Measurements from ENCODE around the gene ATG14.
"Not testable (repeated sequence)": the region's sequence is repeated elsewhere in the genome, so short reads cannot be mapped to it uniquely, and the experiment has no call there.

The ATG14 gene

GRCh38 chr14:55387121-55387520 is 24.5 kb downstream of the ATG14 start:
- DNase-seq (ENCODE audit: low read depth in 4 of 4, low spot score in 1 of 4) = no peak

- no peak for DNase-seq (ENCODE audit: low read depth in 4 of 4, low spot score in 1 of 4)
Measured at GRCh38 chr14:55386037-55386808, 25.4 kb downstream of the ATG14 start.

DNA sequence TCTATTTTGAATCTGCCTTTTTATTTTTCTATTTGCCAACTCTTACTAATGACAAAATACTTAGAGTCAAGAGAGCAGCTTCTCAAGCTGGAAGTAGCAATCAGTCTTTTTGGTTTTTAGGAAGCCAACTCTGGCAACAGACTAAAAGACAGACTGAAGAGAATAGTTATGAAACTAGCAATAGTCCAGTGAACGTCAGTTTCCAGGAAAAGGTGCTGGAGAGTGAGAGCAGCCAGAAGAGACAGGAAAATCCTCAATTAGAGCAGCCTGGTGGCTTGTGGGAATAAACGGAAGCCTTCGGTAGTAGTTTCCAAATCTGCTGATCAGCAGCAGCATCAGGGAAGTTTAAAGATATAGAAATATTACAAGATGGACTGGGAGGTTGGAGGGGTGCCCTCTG is 27.1 kb downstream of the ATG14 start:
- no peak for DNase-seq (ENCODE audit: low read depth in 4 of 4, low spot score in 1 of 4)

DNA sequence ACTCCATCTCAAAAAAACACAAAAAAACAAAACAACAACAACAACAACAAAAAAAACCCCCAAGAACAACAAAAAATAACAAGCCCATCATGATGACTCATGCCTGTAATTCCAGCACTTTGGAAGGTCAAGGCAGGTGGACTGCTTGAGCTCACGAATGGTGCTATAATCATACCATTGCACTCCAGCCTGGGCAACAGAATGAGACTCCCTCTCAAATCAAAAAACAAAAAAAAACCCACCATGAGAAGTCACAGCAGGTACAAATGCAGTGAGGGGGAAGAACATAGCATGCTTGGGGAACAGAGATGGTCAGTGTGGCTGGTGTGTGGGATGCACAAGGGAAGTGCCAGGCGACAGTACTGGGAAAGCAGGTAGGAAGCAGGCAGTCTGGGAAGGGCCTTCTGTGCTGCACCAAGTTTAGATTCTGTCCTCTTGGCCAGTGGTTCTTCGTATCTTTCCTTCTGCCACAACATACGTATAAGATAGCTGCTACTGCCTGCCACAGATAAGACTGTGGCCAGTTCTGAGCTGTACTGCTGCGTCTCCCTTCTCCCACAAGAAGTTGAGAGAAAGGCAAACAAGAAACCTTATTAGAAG is 28.0 kb downstream of the ATG14 start:
- no peak for DNase-seq (ENCODE audit: low read depth in 4 of 4, low spot score in 1 of 4)

DNA sequence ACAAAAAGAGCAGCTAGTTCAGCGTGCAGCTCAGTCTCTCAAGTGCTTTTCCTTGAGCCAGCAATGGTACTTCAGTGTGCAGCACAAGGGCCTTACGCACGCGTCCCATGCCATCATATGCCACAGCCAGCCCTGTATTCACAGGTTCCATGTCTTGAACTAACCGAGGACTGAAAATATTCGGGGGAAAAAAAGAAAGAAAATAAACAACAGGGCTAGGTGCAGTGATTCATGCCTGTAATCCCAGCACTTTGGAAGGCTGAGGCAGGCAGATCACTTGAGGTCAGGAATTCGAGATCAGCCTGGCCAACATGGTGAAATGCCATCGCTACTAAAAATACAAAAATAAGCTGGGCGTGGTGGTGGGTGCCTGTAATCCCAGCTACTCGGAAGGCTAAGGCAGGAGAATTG is 28.6 kb downstream of the ATG14 start:
- DNase-seq (ENCODE audit: low read depth in 4 of 4, low spot score in 1 of 4) = not testable (repeated sequence)

DNA sequence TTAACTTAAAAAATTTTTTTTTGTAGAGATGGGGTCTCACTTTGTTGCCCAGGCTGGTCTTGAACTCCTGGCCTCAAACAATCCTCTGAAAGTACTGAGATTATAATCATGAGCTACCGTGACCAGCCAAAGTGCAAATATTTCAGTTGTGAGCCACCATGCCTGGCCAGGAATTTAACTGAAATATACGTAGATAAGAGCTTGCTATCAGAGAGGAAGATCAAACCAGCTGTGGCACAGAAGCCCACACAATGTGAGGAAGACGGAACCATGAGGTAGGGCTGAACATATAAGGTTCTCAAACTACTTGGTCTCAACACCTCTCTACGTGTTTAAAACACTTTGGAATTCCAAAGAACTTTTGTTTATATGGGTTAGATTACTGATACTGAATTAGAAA is 29.1 kb downstream of the ATG14 start:
- no peak for DNase-seq (ENCODE audit: low read depth in 4 of 4, low spot score in 1 of 4)

DNA sequence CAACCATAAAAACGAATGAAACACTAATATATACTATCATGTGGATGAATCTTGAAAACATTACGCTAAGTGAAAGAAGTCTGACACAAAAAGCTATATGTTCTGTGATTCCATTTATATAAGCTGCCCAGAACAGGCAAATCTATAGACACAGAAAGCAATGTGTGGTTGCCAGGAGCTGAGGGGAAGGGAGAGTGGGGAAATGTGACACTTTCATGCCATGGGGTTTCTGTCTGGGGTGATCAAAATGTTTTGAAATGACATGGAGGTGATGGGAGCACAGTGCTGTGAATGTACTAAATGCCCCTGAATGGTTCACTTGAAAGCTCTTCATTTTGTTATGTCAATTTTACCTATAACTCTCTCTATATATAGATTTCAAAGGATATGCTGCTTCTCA is 30.1 kb downstream of the ATG14 start:
- no peak for DNase-seq (ENCODE audit: low read depth in 4 of 4, low spot score in 1 of 4)

GRCh38 chr14:55381040-55381439 is 30.6 kb downstream of the ATG14 start:
- no peak for DNase-seq (ENCODE audit: low read depth in 4 of 4, low spot score in 1 of 4)

GRCh38 chr14:55377236-55377635 is 34.4 kb downstream of the ATG14 start:
- no peak for DNase-seq (ENCODE audit: low read depth in 4 of 4, low spot score in 1 of 4)

GRCh38 chr14:55374771-55375170 is 36.9 kb downstream of the ATG14 start:
- DNase-seq (ENCODE audit: low read depth in 4 of 4, low spot score in 1 of 4) = no peak

- no peak for DNase-seq (ENCODE audit: low read depth in 4 of 4, low spot score in 1 of 4)
Measured at GRCh38 chr14:55373784-55374705, 37.6 kb downstream of the ATG14 start.

DNA sequence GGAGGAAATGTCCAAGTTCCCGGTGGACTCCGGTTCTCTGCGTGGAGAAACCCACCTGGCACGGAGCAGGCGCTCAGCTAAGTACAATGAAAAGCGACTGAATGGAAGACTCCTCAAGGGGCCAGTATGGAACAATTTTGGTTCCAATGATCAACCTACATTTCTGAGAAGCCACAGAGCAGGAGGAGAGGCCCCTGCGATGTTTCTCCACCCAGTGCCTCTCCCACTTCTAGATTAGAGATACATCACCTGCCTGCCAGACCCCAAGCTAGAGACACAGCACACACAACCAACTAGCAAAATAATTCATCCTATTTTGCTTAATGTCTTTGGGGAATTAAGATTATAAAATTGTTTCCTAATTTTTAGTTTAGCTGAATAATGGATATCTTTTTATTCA is 38.8 kb downstream of the ATG14 start:
- DNase-seq (ENCODE audit: low read depth in 4 of 4, low spot score in 1 of 4) = no peak

DNA sequence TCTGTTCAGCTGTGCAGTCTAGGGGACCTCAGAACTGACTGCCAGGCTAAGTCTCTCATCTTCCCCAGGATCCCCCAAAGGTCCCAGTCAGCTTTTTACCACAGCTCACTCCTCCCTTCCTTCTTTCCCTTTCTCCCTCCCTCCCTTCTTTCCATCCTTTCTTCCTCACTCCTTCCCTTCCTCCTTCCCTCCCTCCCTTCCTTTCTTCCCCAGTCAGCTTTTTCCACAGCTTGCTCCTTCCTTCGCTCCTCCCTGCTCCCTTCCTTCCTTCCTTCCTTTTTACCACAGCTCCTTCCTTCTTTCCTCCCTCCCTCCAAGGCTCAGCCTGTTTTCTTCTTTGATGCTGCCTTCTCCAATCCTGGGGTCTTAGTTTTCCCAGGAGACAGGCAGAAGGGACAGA is 39.2 kb downstream of the ATG14 start:
- no peak for DNase-seq (ENCODE audit: low read depth in 4 of 4, low spot score in 1 of 4)

DNA sequence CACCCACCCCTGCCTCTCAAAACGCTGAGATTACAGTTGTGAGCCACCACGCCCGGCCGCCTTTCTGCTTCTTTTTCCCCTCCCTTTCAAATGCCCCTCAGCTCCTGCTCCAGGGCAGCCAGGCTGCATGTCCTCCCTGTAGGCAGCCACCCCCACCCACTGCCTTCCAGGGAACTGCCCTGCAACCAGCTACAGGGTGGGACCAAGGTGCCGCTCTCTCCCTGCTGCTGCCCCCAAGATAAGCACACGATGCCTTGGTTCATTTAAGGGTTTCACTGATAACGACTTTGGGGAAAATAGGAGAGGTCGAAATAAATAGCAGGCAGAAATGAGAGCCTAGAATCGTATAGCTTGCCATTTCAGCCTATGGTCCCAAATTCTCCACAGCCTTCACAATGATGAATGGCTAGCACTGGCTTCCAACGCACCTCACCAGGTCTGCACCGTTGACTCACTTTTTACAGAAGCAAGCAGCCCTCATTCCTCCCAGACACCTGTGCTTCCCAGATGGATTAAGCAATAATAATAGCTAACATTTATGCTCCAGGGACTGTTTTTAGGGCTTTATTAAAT is 40.7 kb downstream of the ATG14 start:
- no peak for DNase-seq (ENCODE audit: low read depth in 4 of 4, low spot score in 1 of 4)

GRCh38 chr14:55366271-55366670 is 45.4 kb downstream of the ATG14 start:
- DNase-seq (ENCODE audit: low read depth in 4 of 4, low spot score in 1 of 4) = no peak

- DNase-seq (ENCODE audit: low read depth in 4 of 4, low spot score in 1 of 4) = no peak
Measured at GRCh38 chr14:55361190-55361589, 50.4 kb downstream of the ATG14 start.

GRCh38 chr14:55359307-55359706 is 52.3 kb downstream of the ATG14 start:
- DNase-seq (ENCODE audit: low read depth in 4 of 4, low spot score in 1 of 4) = no peak

GRCh38 chr14:55356913-55357312 is 54.7 kb downstream of the ATG14 start:
- no peak for DNase-seq (ENCODE audit: low read depth in 4 of 4, low spot score in 1 of 4)

- no peak for DNase-seq (ENCODE audit: low read depth in 4 of 4, low spot score in 1 of 4)
Measured at GRCh38 chr14:55355922-55356321, 55.7 kb downstream of the ATG14 start.

- DNase-seq (ENCODE audit: low read depth in 4 of 4, low spot score in 1 of 4) = peak in 1 of 4 experiments; percentile 33
Measured at GRCh38 chr14:55354500-55354899, 57.1 kb downstream of the ATG14 start.

GRCh38 chr14:55353686-55354467 is 57.8 kb downstream of the ATG14 start:
- DNase-seq (ENCODE audit: low read depth in 4 of 4, low spot score in 1 of 4) = no peak

Data from stimulated activated CD4-positive, alpha-beta T cell treated with anti-CD3 and anti-CD28 coated beads, Interleukin-1b, Interleukin-23, amount 100 ng/mL, for 24 hours (primary cell).